ENCODE measurements around the gene MFAP4.
"Not testable (repeated sequence)": the region's sequence is repeated elsewhere in the genome, so short reads cannot be mapped to it uniquely, and the experiment has no call there.

MFAP4 gene

GRCh38 chr17:19364699-19365498 is 22.1 kb downstream of the MFAP4 start:
- no peak for TF ChIP-seq POLR2A (IDR thresholded peaks at IDR 0.05; ENCODE audit: low read depth, low read length)
- DNase-seq (ENCODE audit: insufficient read length, low spot score) (no peak), FAIRE-seq (no peak)

- DNase-seq (ENCODE audit: insufficient read length, low spot score) (no peak), FAIRE-seq (no peak)
- TF ChIP-seq POLR2A (IDR thresholded peaks at IDR 0.05; ENCODE audit: low read depth, low read length): no peak
These were observed 23.4 kb downstream of the MFAP4 start for GRCh38 chr17:19363460-19364035.

GRCh38 chr17:19363114-19363438 is 23.9 kb downstream of the MFAP4 start:
- FAIRE-seq: no peak
- no peak for DNase-seq (ENCODE audit: insufficient read length, low spot score)
- TF ChIP-seq POLR2A (IDR thresholded peaks at IDR 0.05; ENCODE audit: low read depth, low read length): no peak

- DNase-seq (ENCODE audit: insufficient read length, low spot score) (peak; percentile 93), FAIRE-seq (no peak)
- peak; percentile 52; the same call in 1 of the 2 replicates for TF ChIP-seq POLR2A (IDR thresholded peaks at IDR 0.05; ENCODE audit: low read depth, low read length)
These were observed 24.5 kb downstream of the MFAP4 start, which contains the start of gene B9D1 for GRCh38 chr17:19362277-19363113. Gene B9D1, minus strand, starts transcription at chr17:19362723. Its CDS starts 154 bp downstream, at chr17:19362569.

GRCh38 chr17:19361944-19362276 is 25.1 kb downstream of the MFAP4 start:
- FAIRE-seq (no peak), DNase-seq (ENCODE audit: insufficient read length, low spot score) (no peak)
- TF ChIP-seq POLR2A (IDR thresholded peaks at IDR 0.05; ENCODE audit: low read depth, low read length): no peak

GRCh38 chr17:19361326-19361725 is 25.7 kb downstream of the MFAP4 start:
- FAIRE-seq (no peak), DNase-seq (ENCODE audit: insufficient read length, low spot score) (no peak)
- no peak for TF ChIP-seq POLR2A (IDR thresholded peaks at IDR 0.05; ENCODE audit: low read depth, low read length)

GRCh38 chr17:19360772-19361171 is 26.2 kb downstream of the MFAP4 start:
- FAIRE-seq (no peak), DNase-seq (ENCODE audit: insufficient read length, low spot score) (no peak)

GRCh38 chr17:19359856-19360255 is 27.1 kb downstream of the MFAP4 start:
- no peak for FAIRE-seq
- no peak for TF ChIP-seq POLR2A (IDR thresholded peaks at IDR 0.05; ENCODE audit: low read depth, low read length)
- no peak for DNase-seq (ENCODE audit: insufficient read length, low spot score)

More at GRCh38 chr17:19360772-19361171, 26.2 kb downstream of the MFAP4 start:
- TF ChIP-seq POLR2A (IDR thresholded peaks at IDR 0.05; ENCODE audit: low read depth, low read length): no peak

- no peak for FAIRE-seq
- TF ChIP-seq POLR2A (IDR thresholded peaks at IDR 0.05; ENCODE audit: low read depth, low read length): no peak
- no peak for DNase-seq (ENCODE audit: insufficient read length, low spot score)
These were observed 27.8 kb downstream of the MFAP4 start for GRCh38 chr17:19359151-19359550.

- DNase-seq (ENCODE audit: insufficient read length, low spot score): no peak
- FAIRE-seq: no peak
- TF ChIP-seq POLR2A (IDR thresholded peaks at IDR 0.05; ENCODE audit: low read depth, low read length): no peak
These were observed 29.2 kb downstream of the MFAP4 start for GRCh38 chr17:19357761-19358160.

GRCh38 chr17:19357351-19357750 is 29.6 kb downstream of the MFAP4 start:
- DNase-seq (ENCODE audit: insufficient read length, low spot score): no peak
- no peak for FAIRE-seq
- no peak for TF ChIP-seq POLR2A (IDR thresholded peaks at IDR 0.05; ENCODE audit: low read depth, low read length)

GRCh38 chr17:19354748-19355147 is 32.2 kb downstream of the MFAP4 start:
- no peak for FAIRE-seq
- no peak for DNase-seq (ENCODE audit: insufficient read length, low spot score)
- TF ChIP-seq POLR2A (IDR thresholded peaks at IDR 0.05; ENCODE audit: low read depth, low read length): no peak

- DNase-seq (ENCODE audit: insufficient read length, low spot score); FAIRE-seq: not testable (repeated sequence)
These were observed 33.6 kb downstream of the MFAP4 start for GRCh38 chr17:19353401-19353800.

- DNase-seq (ENCODE audit: insufficient read length, low spot score) (no peak), FAIRE-seq (no peak)
- no peak for TF ChIP-seq POLR2A (IDR thresholded peaks at IDR 0.05; ENCODE audit: low read depth, low read length)
These were observed 38.2 kb downstream of the MFAP4 start for GRCh38 chr17:19348806-19349205.
